Neuronal stem cell (in vitro differentiated cells): ENCODE results near the gene FCGBP.

Experiments
- DNase-seq: peaks from one replicate; pipeline ENCODE4 v3.0.0-alpha.2; 2013; ENCODE audit warnings: low spot score
- H2AFZ ChIP-seq: one replicate; pipeline ENCODE4 v1.6.1; 2013; ENCODE audit warnings: mild to moderate bottlenecking, low read length, inconsistent platforms
- H2AK5ac ChIP-seq: 2 replicates; pipeline ENCODE4 v1.6.1; 2013; ENCODE audit warnings: low read depth, mild to moderate bottlenecking, inconsistent platforms, low read length, moderate library complexity, mixed read lengths
- H2BK120ac ChIP-seq: 2 replicates; pipeline ENCODE4 v1.6.1; 2013; ENCODE audit warnings: low read depth, mild to moderate bottlenecking, inconsistent platforms, low read length, moderate library complexity, mixed read lengths
- H2BK12ac ChIP-seq: one replicate; pipeline ENCODE4 v1.6.1; 2013; ENCODE audit warnings: low read length, inconsistent platforms
- H2BK15ac ChIP-seq: 2 replicates; pipeline ENCODE4 v1.6.1; 2013; ENCODE audit warnings: mild to moderate bottlenecking, low read length, inconsistent platforms, mixed read lengths
- H2BK5ac ChIP-seq: one replicate; pipeline ENCODE4 v1.6.1; 2013; ENCODE audit warnings: inconsistent platforms, mild to moderate bottlenecking, low read length, moderate library complexity
- H3K14ac ChIP-seq: one replicate; pipeline ENCODE4 v1.6.1; 2013; ENCODE audit warnings: low read length, inconsistent platforms
- H3K18ac ChIP-seq: 2 replicates; pipeline ENCODE4 v1.6.1; 2013; ENCODE audit warnings: low read length, inconsistent platforms
- H3K23ac ChIP-seq: 2 replicates; pipeline ENCODE4 v1.6.1; 2013; ENCODE audit warnings: low read depth, mild to moderate bottlenecking, mixed read lengths, low read length, inconsistent platforms; ENCODE audit not compliant: poor library complexity
- H3K27ac ChIP-seq: replicated peaks from 3 replicates; pipeline ENCODE4 v1.5.1; 2013; ENCODE audit warnings: low read length, inconsistent platforms
- H3K27me3 ChIP-seq, 3 experiments: 2 replicates each; pipeline ENCODE4 v1.6.1; 2013; ENCODE audit warnings: low read length in 3 of 3, mild to moderate bottlenecking in 2 of 3, inconsistent platforms in 1 of 3, low read depth in 1 of 3, mixed read lengths in 1 of 3, moderate library complexity in 1 of 3; ENCODE audit not compliant: control insufficient read depth in 3 of 3, insufficient read depth in 3 of 3
- H3K36me3 ChIP-seq, 2 donors: replicated peaks in 1 of 2; 2 replicates each; pipeline ENCODE4 v1.6.1; 2013; ENCODE audit warnings: low read length in 2 of 2; ENCODE audit not compliant: control insufficient read depth in 2 of 2, insufficient read depth in 2 of 2
- H3K4ac ChIP-seq: 2 replicates; pipeline ENCODE4 v1.6.1; 2013; ENCODE audit warnings: inconsistent platforms, mild to moderate bottlenecking, low read length, moderate library complexity
- H3K4me1 ChIP-seq, 2 donors: 1 replicate in 1 of 2; 2 replicates in 1 of 2; pipeline ENCODE4 v1.6.1; 2013; ENCODE audit warnings: low read length in 2 of 2, low read depth in 1 of 2; ENCODE audit not compliant: control insufficient read depth in 2 of 2, insufficient read depth in 1 of 2
- H3K4me2 ChIP-seq: one replicate; pipeline ENCODE4 v1.6.1; 2013; ENCODE audit warnings: mild to moderate bottlenecking, low read length, inconsistent platforms; ENCODE audit not compliant: insufficient read depth, poor library complexity, severe bottlenecking
- H3K4me3 ChIP-seq, 2 donors: 2 replicates each; pipeline ENCODE4 v1.5.1; 2013; ENCODE audit warnings: low read length in 2 of 2, mild to moderate bottlenecking in 2 of 2, inconsistent platforms in 1 of 2, moderate library complexity in 1 of 2
- H3K79me1 ChIP-seq: one replicate; pipeline ENCODE4 v1.6.1; 2013; ENCODE audit warnings: low read depth, mild to moderate bottlenecking, inconsistent platforms, low read length, moderate library complexity
- H3K9ac ChIP-seq: one replicate; pipeline ENCODE4 v1.6.1; 2013; ENCODE audit warnings: mild to moderate bottlenecking, low read depth, low read length, inconsistent platforms; ENCODE audit not compliant: poor library complexity
- H3K9me3 ChIP-seq, 2 donors: replicated peaks in 1 of 2; 2 replicates each; pipeline versions ENCODE3 to v1.6.1; 2013; ENCODE audit warnings: low read length in 2 of 2, mild to moderate bottlenecking in 2 of 2, inconsistent platforms in 1 of 2, low read depth in 1 of 2, mixed read lengths in 1 of 2, moderate library complexity in 1 of 2; ENCODE audit not compliant: control insufficient read depth in 2 of 2, insufficient read depth in 1 of 2
- H4K8ac ChIP-seq: one replicate; pipeline ENCODE4 v1.6.1; 2013; ENCODE audit warnings: low read depth, mild to moderate bottlenecking, inconsistent platforms, low read length, moderate library complexity
- H4K91ac ChIP-seq: one replicate; pipeline ENCODE4 v1.6.1; 2013; ENCODE audit warnings: low read length, low read depth, mild to moderate bottlenecking, inconsistent platforms; ENCODE audit not compliant: poor library complexity
- WGBS, 2 donors: extraction: QIAGEN DNeasy Blood & Tissue Kit; methylation state at CpG; one replicate each; pipeline ENCODE4 v1.1.7; 2013; ENCODE audit warnings: missing lambda C conversion rate in 2 of 2, mixed read lengths in 1 of 2; ENCODE audit not compliant: insufficient read length in 2 of 2, insufficient replicate concordance in 1 of 2; ENCODE audit errors: extremely low coverage in 2 of 2; 5-methylcytosine and 5-hydroxymethylcytosine counted together

The FCGBP gene

DNA sequence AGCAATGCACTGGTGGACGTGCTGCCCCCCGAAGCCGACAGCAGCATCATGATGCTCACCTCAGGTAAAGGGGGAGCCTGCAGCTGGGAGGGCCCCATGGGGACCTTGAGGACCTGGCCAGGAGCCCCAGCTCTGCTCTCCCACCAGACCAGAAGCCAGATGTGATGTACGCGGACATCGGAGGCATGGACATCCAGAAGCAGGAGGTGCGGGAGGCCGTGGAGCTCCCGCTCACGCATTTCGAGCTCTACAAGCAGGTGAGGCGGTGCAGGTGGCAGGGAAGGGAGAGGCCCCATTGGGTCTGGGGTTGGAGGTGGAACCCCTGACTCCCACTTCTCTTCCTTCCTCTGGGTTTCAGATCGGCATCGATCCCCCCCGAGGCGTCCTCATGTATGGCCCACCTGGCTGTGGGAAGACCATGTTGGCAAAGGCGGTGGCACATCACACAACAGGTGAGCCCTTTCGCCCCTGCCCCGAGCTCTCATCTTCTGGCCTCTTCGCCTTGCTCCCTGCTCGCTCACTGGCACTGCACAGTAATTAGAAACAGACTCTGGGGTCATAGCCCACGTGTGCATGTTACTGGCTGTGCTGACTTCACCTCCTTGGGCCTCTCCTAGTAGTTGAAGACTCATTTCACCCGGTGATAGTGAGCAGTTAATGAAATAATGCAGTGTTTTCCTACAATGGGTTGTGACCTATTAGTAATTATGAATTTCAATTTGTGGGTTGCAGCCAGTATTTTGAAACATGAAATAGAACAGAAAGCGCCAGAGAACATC is 40.1 kb upstream of the FCGBP start:
- H3K27ac ChIP-seq, result no peak overlapping the region
- H4K8ac ChIP-seq, result no peak overlapping the region
- no peak overlapping the region for H3K4ac ChIP-seq
- no peak overlapping the region for H3K18ac ChIP-seq
- no peak overlapping the region for H3K23ac ChIP-seq
- peaks cover 5 to 8% of the 10 kb centered on the region in 2 donors for H3K4me1 ChIP-seq
- H3K14ac ChIP-seq, result no peak overlapping the region
- no peak overlapping the region for H2AFZ ChIP-seq
- no CpG with 5 or more reads among the region's 24 CpGs for WGBS, 2 donors
- no peak overlapping the region for H4K91ac ChIP-seq
- H3K79me1 ChIP-seq, result peaks cover 13% of the 10 kb centered on the region
- H2BK120ac ChIP-seq, result no peak overlapping the region
- H3K4me2 ChIP-seq, result no peak overlapping the region
- no peak overlapping the region for H2AK5ac ChIP-seq
- H3K4me3 ChIP-seq, result no peak overlapping the region
- H3K36me3 ChIP-seq, result peaks cover 43 to 64% of the 10 kb centered on the region in 2 donors
- H2BK12ac ChIP-seq, result no peak overlapping the region
- H2BK5ac ChIP-seq, result no peak overlapping the region
- H3K9ac ChIP-seq, result no peak overlapping the region
- no peaks in the 10 kb centered on the region for H3K9me3 ChIP-seq
- H3K27me3 ChIP-seq, result no peaks in the 10 kb centered on the region
- no peak overlapping the region for H2BK15ac ChIP-seq
- no peak for DNase-seq

- Histone ChIP-seq H3K9ac (peak overlapping the region; percentile 81), H2BK15ac (no peak overlapping the region), H3K14ac (no peak overlapping the region), H2BK5ac (no peak overlapping the region), H3K36me3 (peaks cover 25 to 39% of the 10 kb centered on the region in 2 donors), H3K4ac (no peak overlapping the region), H4K8ac (no peak overlapping the region), H3K23ac (no peak overlapping the region), H3K4me3 (peak overlapping the region; percentile 72 to 92), H3K4me2 (peak overlapping the region; percentile 63), H4K91ac (no peak overlapping the region), H2AFZ (peak overlapping the region; percentile 72), H3K27ac (no peak overlapping the region), H2AK5ac (peak overlapping the region; percentile 16), H3K79me1 (peaks cover 13% of the 10 kb centered on the region), H3K18ac (peak overlapping the region; percentile 59), H2BK12ac (no peak overlapping the region), H2BK120ac (no peak overlapping the region), H3K4me1 (peaks cover 5 to 8% of the 10 kb centered on the region in 2 donors), H3K9me3 (no peaks in the 10 kb centered on the region), H3K27me3 (no peaks in the 10 kb centered on the region)
- no peak for DNase-seq
- WGBS, 2 donors, result no CpG with 5 or more reads among the region's 21 CpGs
Measured at GRCh38 chr19:39971380-39972035, 37.1 kb upstream of the FCGBP start.

GRCh38 chr19:39970675-39971379 is 36.4 kb upstream of the FCGBP start, which contains the start of gene PSMC4:
PSMC4 (plus strand) TSS chr19:39971165; CDS start chr19:39971203, 38 bp downstream.
- Histone ChIP-seq H3K23ac (peak within 1 kb of the TSS; percentile 94), H3K9ac (peak within 1 kb of the TSS; percentile 96), H2BK12ac (no peak within 1 kb of the TSS), H3K4me3 (peak within 1 kb of the TSS; percentile 72 to 92), H2BK15ac (peak within 1 kb of the TSS; percentile 20), H4K8ac (no peak within 1 kb of the TSS), H3K4ac (no peak within 1 kb of the TSS), H3K18ac (peak within 1 kb of the TSS; percentile 84), H3K14ac (no peak within 1 kb of the TSS), H4K91ac (no peak within 1 kb of the TSS), H2AK5ac (peak within 1 kb of the TSS; percentile 53), H3K36me3 (peaks cover 25 to 38% of the 10 kb centered on the region in 2 donors), H3K9me3 (no peaks in the 10 kb centered on the region), H3K4me1 (peaks cover 5 to 8% of the 10 kb centered on the region in 2 donors), H3K79me1 (peaks cover 13% of the 10 kb centered on the region), H3K27ac (peak within 1 kb of the TSS; percentile 66), H3K27me3 (no peaks in the 10 kb centered on the region), H2BK120ac (peak within 1 kb of the TSS; percentile 16), H2AFZ (peak within 1 kb of the TSS; percentile 88), H2BK5ac (no peak within 1 kb of the TSS), H3K4me2 (peak within 1 kb of the TSS; percentile 72)
- peak; percentile 96 for DNase-seq
- WGBS, 2 donors, result no CpG with 5 or more reads among the region's 47 CpGs

- Histone ChIP-seq H3K4me3 (peak overlapping the region; percentile 72 to 84), H3K9me3 (no peaks in the 10 kb centered on the region), H3K79me1 (peaks cover 13% of the 10 kb centered on the region), H3K36me3 (peaks cover 21 to 34% of the 10 kb centered on the region in 2 donors), H3K14ac (no peak overlapping the region), H3K27me3 (no peaks in the 10 kb centered on the region), H2BK15ac (peak overlapping the region; percentile 20), H2AFZ (peak overlapping the region; percentile 88), H4K91ac (no peak overlapping the region), H2AK5ac (peak overlapping the region; percentile 53), H3K18ac (peak overlapping the region; percentile 84), H3K23ac (peak overlapping the region; percentile 94), H4K8ac (no peak overlapping the region), H2BK12ac (no peak overlapping the region), H3K4me1 (peaks cover 5 to 8% of the 10 kb centered on the region in 2 donors), H3K9ac (peak overlapping the region; percentile 96), H3K4me2 (peak overlapping the region; percentile 72), H2BK120ac (peak overlapping the region; percentile 16), H3K4ac (no peak overlapping the region), H3K27ac (peak overlapping the region; percentile 66), H2BK5ac (no peak overlapping the region)
- no CpG with 5 or more reads among the region's 11 CpGs for WGBS, 2 donors
- DNase-seq, result no peak
Measured at GRCh38 chr19:39970425-39970674, 35.9 kb upstream of the FCGBP start.
